Thoracic aorta (tissue), 2 donors: ENCODE data around the gene ERI3. TPM values are rescaled to one million over a fixed set of nuclear protein-coding genes. Genes with fewer than 3 reads are reported as not detected.

Experiments
- ATAC-seq: fragments of 150-250 bp; one replicate; pipeline ENCODE4 v1.8.0; 2017; ENCODE audit warnings: low read depth; ENCODE audit not compliant: insufficient number of reproducible peaks, low FRiP score
- DNase-seq: peaks from one replicate; pipeline ENCODE4 v3.0.0-alpha.2; 2020; ENCODE audit warnings: low spot score
- H3K27ac ChIP-seq, 2 donors: fragments of 200-600 bp; sonication (generic); 1 replicate in 1 of 2; 2 replicates in 1 of 2; pipeline ENCODE4 v1.5.1; 2016; ENCODE audit warnings: mild to moderate bottlenecking in 2 of 2, moderate library complexity in 2 of 2
- H3K27me3 ChIP-seq: fragments of 200-600 bp; sonication (generic); replicated peaks from 2 replicates; pipeline ENCODE4 v1.6.0; 2016; ENCODE audit warnings: mild to moderate bottlenecking; ENCODE audit not compliant: insufficient read depth
- H3K36me3 ChIP-seq: fragments of 200-600 bp; sonication (generic); one replicate; pipeline ENCODE4 v1.5.1; 2016
- H3K4me1 ChIP-seq, 2 donors: fragments of 200-600 bp; sonication (generic); 1 replicate in 1 of 2; 2 replicates in 1 of 2; pipeline versions ENCODE4 v1.5.1 to v1.6.0; 2016; ENCODE audit warnings: low read depth in 2 of 2, mild to moderate bottlenecking in 1 of 2; ENCODE audit not compliant: control insufficient read depth in 1 of 2
- H3K4me3 ChIP-seq: fragments of 200-600 bp; sonication (generic); 2 replicates; pipeline ENCODE4 v1.5.1; 2016; ENCODE audit warnings: mild to moderate bottlenecking
- H3K9me3 ChIP-seq: fragments of 200-600 bp; sonication (generic); 2 replicates; pipeline ENCODE4 v1.5.1; 2016
- total RNA-seq, 2 donors: library from RNA; depleted of rRNA; stranded (reverse); fragments of >200 nt; gene quantifications; one replicate each; pipeline versions ENCODE4 v1.1.0 to v1.2.3, GENCODE V29; 2016
- TF ChIP-seq, protein P1 (sequence below): fragments of 200-600 bp; sonication (generic); IDR thresholded peaks from one replicate; pipeline ENCODE4 v1.5.1; 2019; ENCODE audit warnings: antibody characterized with exemption

ERI3 gene
- total RNA-seq, 2 donors from 2014 or later, result 41.5 to 96.3 TPM

DNA sequence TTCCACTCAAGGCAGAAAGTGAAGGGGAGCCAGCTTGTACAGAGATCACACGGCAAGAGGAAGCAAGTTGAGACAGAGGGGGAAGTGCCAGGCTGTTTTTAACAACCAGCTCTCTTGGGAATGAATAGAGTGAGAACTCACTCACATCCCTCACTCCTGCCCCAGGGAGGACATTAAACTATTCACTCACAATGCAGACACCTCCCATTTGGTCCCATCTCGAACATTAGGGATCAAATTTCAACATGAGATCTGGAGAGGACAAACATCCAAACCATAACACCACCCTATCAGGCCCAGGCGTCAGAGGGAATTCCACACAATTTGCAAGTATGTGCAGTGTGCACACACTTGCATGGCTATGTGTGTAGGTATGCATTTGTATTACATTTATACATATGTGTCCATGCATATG is 79.1 kb downstream of the ERI3 start:
- no peaks in the 10 kb centered on the region for H3K27me3 ChIP-seq
- H3K4me1 ChIP-seq, result peaks cover 0 to 12% of the 10 kb centered on the region in 2 donors
- TF ChIP-seq, protein P1, sequence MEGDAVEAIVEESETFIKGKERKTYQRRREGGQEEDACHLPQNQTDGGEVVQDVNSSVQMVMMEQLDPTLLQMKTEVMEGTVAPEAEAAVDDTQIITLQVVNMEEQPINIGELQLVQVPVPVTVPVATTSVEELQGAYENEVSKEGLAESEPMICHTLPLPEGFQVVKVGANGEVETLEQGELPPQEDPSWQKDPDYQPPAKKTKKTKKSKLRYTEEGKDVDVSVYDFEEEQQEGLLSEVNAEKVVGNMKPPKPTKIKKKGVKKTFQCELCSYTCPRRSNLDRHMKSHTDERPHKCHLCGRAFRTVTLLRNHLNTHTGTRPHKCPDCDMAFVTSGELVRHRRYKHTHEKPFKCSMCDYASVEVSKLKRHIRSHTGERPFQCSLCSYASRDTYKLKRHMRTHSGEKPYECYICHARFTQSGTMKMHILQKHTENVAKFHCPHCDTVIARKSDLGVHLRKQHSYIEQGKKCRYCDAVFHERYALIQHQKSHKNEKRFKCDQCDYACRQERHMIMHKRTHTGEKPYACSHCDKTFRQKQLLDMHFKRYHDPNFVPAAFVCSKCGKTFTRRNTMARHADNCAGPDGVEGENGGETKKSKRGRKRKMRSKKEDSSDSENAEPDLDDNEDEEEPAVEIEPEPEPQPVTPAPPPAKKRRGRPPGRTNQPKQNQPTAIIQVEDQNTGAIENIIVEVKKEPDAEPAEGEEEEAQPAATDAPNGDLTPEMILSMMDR, result no peak
- no peak for DNase-seq
- no peak overlapping the region for H3K4me3 ChIP-seq
- H3K36me3 ChIP-seq, result no peaks in the 10 kb centered on the region
- H3K9me3 ChIP-seq, result no peaks in the 10 kb centered on the region
- no peak for ATAC-seq
- H3K27ac ChIP-seq, result no peak overlapping the region

DNA sequence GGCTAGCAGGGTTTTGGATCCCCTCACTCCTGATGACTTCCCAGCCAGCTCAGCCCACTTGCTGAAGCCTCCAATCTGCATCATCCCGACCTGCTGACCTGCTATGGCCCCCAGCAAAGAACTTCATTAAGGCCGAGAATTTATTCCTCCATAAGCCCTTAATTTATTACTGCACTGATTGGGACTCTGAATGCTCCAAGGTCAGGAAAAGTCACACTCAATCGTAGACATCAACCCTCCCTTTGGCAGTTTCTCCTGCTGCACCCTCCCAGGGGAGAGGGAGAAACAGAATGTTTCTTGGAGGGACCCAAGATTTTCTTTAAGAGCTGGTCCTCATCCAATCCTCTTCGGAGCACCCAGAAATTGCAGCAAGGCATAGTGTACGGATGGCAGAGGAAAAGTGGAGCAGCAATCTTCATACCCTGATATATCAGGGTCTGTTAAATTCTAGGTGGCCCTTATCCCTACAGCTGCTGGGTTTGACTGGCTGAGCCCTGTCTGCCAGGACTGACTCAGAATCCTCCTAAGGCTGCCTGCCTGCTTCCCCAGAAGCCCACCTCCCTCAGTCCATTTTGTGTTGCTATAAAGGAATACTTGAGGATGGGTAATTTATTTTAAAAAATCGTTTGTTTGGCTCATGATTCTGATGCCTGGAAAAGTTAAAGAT is 79.6 kb downstream of the ERI3 start:
- no peaks in the 10 kb centered on the region for H3K9me3 ChIP-seq
- no peaks in the 10 kb centered on the region for H3K27me3 ChIP-seq
- no peaks in the 10 kb centered on the region for H3K36me3 ChIP-seq
- H3K4me1 ChIP-seq, result peaks cover 0 to 12% of the 10 kb centered on the region in 2 donors
- H3K27ac ChIP-seq, result no peak overlapping the region
- no peak for DNase-seq
- TF ChIP-seq, protein P1, result no peak
- no peak for ATAC-seq
- H3K4me3 ChIP-seq, result no peak overlapping the region

DNA sequence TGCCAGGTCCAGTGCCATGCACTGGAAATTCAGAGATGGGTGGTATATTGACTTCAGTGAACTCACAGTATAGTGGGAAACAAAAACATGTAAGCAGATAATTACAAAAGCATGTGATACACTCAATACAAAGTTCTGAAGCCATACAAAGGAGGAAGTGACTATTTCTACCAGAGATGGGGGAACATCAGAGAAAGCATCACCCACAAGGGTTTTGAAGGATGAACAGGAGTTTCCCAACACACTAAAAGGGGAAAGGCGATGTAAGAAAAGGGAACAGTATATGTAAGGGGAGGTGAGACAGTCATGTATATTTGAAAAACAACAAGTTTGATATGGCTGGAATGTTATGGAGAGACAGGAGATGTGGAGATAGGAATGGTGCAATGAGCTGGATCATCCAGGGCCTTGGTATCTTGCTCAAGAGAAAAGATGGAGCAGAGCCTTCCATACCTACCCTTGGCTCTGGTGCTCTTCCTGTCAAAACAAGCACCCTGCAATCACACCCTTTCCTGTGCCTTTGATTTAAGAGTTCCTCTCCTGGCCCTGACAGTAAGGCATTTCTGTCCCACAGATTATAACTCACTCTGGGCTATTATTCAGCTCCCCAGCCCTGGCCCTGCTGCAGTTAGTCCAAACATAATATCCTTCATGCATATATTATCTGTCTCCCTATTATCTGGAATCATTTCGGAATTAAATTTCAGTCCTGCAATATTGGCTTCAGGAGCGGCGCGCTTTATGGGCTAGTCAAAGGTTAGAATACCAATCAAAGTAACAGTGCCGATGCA is 81.3 kb downstream of the ERI3 start:
- H3K36me3 ChIP-seq, result no peaks in the 10 kb centered on the region
- no peaks in the 10 kb centered on the region for H3K9me3 ChIP-seq
- no peak for ATAC-seq
- DNase-seq, result no peak
- H3K27me3 ChIP-seq, result no peaks in the 10 kb centered on the region
- no peak overlapping the region for H3K4me3 ChIP-seq
- H3K27ac ChIP-seq, result no peak overlapping the region
- H3K4me1 ChIP-seq, result peaks cover 0 to 12% of the 10 kb centered on the region in 2 donors
- TF ChIP-seq, protein P1, result no peak

DNA sequence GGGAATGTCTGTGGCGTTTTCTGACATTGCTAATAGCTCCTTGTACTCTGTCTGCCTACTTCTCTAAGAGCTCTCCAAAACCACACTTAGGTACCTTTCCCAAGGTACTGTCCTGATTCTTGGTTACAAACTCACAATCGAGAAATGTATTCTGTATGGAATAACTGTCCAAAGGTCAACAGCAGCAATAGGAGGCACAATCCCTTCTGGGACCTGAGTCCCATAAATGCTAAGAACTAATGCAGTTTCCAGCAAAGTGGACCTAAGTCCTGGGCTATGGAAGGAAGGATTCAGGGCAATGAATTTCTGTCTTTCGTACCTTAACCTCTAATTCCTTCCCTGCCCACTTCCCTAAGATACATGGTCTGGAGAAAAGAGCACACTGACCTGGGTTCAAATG is 82.1 kb downstream of the ERI3 start:
- no peak for DNase-seq

DNA sequence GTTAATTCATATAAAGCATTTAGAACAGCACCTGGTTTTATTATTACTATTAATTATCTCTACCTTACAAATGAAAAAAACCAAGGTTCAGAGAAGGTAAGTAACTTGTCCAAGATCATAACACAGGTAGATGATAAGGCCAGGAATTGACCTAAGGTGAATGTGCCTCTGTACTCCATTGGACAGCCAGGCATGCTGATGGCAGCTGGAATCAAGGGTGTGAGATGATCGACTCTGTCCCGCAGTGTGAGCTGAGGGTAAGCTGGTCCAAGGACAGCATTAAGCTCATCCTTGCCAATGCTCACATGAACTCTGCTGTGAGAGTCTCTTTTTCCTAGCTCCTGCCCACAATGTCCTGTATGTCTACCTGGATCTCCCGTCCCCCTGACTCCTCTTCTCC is 83.4 kb downstream of the ERI3 start:
- no peak overlapping the region for H3K4me3 ChIP-seq
- no peaks in the 10 kb centered on the region for H3K9me3 ChIP-seq
- peaks cover 0 to 12% of the 10 kb centered on the region in 2 donors for H3K4me1 ChIP-seq
- H3K36me3 ChIP-seq, result no peaks in the 10 kb centered on the region
- ATAC-seq (no peak), DNase-seq (no peak)
- TF ChIP-seq, protein P1, result no peak
- H3K27me3 ChIP-seq, result no peaks in the 10 kb centered on the region
- no peak overlapping the region for H3K27ac ChIP-seq

More for the DNA sequence above, 82.1 kb downstream of the ERI3 start:
- peaks cover 0 to 12% of the 10 kb centered on the region in 2 donors for H3K4me1 ChIP-seq
- H3K27ac ChIP-seq, result no peak overlapping the region
- ATAC-seq, result no peak
- no peak overlapping the region for H3K4me3 ChIP-seq
- H3K9me3 ChIP-seq, result no peaks in the 10 kb centered on the region
- no peaks in the 10 kb centered on the region for H3K36me3 ChIP-seq
- H3K27me3 ChIP-seq, result no peaks in the 10 kb centered on the region
- TF ChIP-seq, protein P1, result no peak
